ENCODE measurements around the gene FHIT.

Gene FHIT

GRCh38 chr3:60798456-60798855 lies 452.8 kb downstream of the FHIT start:
- TF ChIP-seq GATA3 (IDR thresholded peaks at IDR 0.05; ENCODE audit: low read depth, low read length), result no peak
- TF ChIP-seq GATA2 (IDR thresholded peaks at IDR 0.05; ENCODE audit: low read depth, low read length), result no peak

DNA sequence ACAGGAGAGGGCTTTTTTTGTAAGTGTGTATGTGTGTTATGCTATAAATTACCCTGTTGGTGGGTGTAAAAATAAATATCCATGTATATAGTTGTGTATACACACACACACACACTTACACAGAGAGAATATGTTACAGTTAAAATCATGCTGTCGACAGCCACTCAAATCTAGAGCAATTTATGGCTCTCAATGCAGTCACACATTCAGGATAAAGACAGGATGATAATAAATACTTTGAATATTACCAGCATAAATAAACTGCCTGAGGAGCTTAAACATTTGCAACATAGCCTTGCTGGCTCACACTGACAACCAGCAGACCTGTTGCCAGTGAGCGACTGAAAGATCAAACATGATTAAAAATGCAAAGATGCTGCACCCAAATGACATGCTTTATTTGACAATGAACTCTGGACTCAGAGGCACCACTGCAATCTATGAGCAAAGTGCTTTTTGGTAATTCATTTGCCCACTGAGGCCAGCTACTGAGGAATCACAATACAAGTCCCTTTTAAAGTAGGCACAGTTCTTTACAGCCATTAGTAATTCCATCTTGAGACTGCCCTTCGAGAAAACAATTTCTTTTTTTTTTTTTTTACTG lies 458.9 kb downstream of the FHIT start:
- TF ChIP-seq GATA2 (IDR thresholded peaks at IDR 0.05; ENCODE audit: low read depth, low read length) (no peak), GATA3 (IDR thresholded peaks at IDR 0.05; ENCODE audit: low read depth, low read length) (no peak)

- TF ChIP-seq GATA2 (IDR thresholded peaks at IDR 0.05; ENCODE audit: low read depth, low read length), result no peak
- TF ChIP-seq GATA3 (IDR thresholded peaks at IDR 0.05; ENCODE audit: low read depth, low read length), result no peak
Measured at GRCh38 chr3:60788185-60788584, 463.1 kb downstream of the FHIT start.

GRCh38 chr3:60781935-60782334 lies 469.3 kb downstream of the FHIT start:
- TF ChIP-seq GATA2 (IDR thresholded peaks at IDR 0.05; ENCODE audit: low read depth, low read length) (no peak), GATA3 (IDR thresholded peaks at IDR 0.05; ENCODE audit: low read depth, low read length) (no peak)

DNA sequence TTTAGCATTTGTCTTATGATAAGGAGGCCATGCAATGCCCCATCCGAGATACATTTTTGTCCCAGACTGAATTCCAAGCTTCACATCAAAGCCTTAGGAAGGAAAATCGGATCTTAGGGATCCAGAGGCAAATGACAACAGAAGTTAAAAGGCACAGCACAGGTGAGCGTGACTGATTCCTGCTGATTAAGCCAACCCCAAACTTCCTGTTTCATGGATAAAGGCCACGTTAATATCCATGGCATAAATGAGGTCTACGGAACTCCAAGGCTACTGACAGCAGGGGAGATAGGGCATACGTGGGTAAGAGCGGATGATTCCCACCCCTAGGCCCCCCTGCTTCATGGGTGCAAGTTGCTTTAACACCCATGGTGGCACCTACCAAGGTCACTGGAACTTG lies 471.6 kb downstream of the FHIT start:
- TF ChIP-seq GATA3 (IDR thresholded peaks at IDR 0.05; ENCODE audit: low read depth, low read length) (no peak), GATA2 (IDR thresholded peaks at IDR 0.05; ENCODE audit: low read depth, low read length) (no peak)

GRCh38 chr3:60775985-60776384 lies 475.3 kb downstream of the FHIT start:
- TF ChIP-seq GATA2 (IDR thresholded peaks at IDR 0.05; ENCODE audit: low read depth, low read length), result no peak
- no peak for TF ChIP-seq GATA3 (IDR thresholded peaks at IDR 0.05; ENCODE audit: low read depth, low read length)

GRCh38 chr3:60774617-60775016 lies 476.6 kb downstream of the FHIT start:
- TF ChIP-seq GATA2 (IDR thresholded peaks at IDR 0.05; ENCODE audit: low read depth, low read length) (no peak), GATA3 (IDR thresholded peaks at IDR 0.05; ENCODE audit: low read depth, low read length) (no peak)

DNA sequence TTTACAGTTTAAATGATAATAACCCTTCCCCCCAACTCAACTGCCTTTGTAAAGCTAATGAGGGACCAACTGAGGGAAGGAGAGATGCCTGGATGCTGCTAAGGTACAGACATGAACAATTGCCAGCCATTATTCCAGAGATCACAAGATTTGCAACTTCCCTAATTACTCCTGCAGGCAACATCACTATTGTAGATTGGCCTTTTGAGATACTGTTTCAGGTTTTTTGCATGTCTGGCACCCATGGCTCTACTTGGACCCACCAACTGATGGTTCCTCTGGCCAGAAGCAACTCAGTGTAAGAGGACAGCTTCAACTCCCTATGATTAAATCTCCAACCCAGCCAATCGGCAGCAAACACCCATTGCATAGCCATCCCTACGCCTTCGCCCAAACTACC lies 478.7 kb downstream of the FHIT start:
- TF ChIP-seq GATA2 (IDR thresholded peaks at IDR 0.05; ENCODE audit: low read depth, low read length), result no peak
- no peak for TF ChIP-seq GATA3 (IDR thresholded peaks at IDR 0.05; ENCODE audit: low read depth, low read length)

DNA sequence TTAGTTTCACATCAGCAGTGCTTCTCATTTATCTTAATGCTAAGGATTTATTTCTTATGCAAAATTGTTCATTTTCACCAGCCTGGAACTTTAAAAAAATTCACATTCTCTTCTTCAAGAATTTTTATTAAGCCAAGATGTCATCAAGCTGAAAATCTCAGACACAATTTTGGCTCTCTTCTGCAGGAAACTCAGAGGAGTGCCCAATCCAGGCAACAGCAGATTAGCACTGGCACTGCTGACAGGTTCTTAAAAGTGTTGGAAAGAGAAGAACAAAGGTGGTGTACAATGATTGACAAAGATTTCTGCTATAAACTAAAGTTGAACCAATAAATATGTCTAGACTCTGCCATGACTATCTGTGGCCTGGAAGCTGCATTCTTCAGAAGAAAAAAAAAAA lies 479.5 kb downstream of the FHIT start:
- no peak for TF ChIP-seq GATA2 (IDR thresholded peaks at IDR 0.05; ENCODE audit: low read depth, low read length)
- TF ChIP-seq GATA3 (IDR thresholded peaks at IDR 0.05; ENCODE audit: low read depth, low read length), result no peak

DNA sequence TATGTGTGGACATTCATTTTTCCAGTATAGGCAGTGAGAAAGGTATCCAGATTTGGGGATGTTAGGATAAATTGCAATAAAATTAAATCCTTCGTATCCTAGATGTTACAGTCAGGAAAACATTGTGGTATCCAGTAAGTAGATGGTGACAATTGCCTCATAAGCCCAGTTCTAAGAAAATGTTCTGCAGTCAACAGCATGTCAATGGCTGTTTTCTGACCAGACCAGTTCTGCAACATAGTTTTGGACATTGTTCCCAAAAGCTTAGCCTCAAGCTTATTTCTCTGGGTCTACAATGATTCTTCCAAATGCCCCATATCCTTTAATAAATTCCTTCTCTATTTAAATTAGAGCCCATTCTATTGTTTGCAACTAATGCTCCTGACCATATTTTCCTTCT lies 480.7 kb downstream of the FHIT start:
- no peak for TF ChIP-seq GATA3 (IDR thresholded peaks at IDR 0.05; ENCODE audit: low read depth, low read length)
- TF ChIP-seq GATA2 (IDR thresholded peaks at IDR 0.05; ENCODE audit: low read depth, low read length), result no peak

DNA sequence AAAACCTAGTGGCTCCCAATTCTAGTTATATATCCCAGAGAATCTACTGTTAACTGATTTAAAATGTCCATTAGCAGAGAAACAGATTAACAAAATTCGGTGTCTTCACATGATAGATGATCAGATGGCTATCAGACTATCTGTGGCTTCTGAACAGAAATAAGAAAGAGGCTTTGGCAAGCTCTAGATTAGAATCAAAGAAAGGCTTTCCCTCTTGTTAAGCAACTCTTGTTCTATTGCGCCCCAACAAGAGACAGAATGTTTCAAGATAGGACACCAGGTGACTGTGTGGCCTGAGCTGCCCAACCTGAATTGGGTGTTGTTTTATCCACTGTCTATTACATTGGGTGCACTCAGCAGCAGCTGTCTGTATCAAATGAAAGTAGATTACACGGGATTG lies 483.7 kb downstream of the FHIT start:
- TF ChIP-seq GATA2 (IDR thresholded peaks at IDR 0.05; ENCODE audit: low read depth, low read length), result no peak
- TF ChIP-seq GATA3 (IDR thresholded peaks at IDR 0.05; ENCODE audit: low read depth, low read length), result no peak

DNA sequence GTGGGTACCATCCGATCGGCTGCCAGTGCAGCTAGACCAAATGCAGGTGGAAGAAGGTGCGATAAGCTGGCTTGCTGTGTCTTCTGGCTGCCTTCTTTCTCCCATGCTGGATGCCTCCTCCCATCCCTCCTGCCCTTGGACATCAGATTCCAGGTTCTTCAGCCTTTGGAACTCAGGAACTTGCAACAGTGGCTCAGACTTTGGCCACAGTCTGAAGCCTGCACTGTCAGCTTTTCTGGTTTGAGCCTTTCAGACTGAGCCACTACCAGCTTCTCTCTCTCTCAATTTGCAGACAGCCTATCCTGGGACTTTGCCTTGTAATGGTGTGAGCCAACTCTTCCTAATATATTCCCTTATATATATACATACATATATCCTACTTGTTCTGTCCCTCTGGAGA lies 485.5 kb downstream of the FHIT start:
- TF ChIP-seq GATA2 (IDR thresholded peaks at IDR 0.05; ENCODE audit: low read depth, low read length), result no peak
- TF ChIP-seq GATA3 (IDR thresholded peaks at IDR 0.05; ENCODE audit: low read depth, low read length), result no peak

DNA sequence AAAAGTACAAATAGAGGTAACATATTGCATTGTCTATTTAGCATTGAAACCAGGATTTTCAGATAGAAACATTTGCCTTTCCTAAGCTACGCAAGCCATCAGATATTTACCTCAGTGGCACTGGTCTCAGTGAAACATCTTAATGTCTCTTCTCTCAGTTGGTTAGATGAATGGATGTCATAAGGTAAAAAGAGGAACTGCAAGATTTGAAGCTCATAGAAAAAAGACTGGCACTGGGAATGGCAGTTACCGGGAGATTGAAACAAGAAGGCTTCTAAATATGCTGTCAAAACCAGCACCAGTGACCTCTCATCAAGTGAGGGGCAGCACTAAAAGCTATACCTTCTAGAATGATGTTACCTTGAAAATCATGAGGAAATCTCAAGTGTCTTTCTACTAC lies 486.4 kb downstream of the FHIT start:
- TF ChIP-seq GATA3 (IDR thresholded peaks at IDR 0.05; ENCODE audit: low read depth, low read length), result no peak
- no peak for TF ChIP-seq GATA2 (IDR thresholded peaks at IDR 0.05; ENCODE audit: low read depth, low read length)

- TF ChIP-seq GATA3 (IDR thresholded peaks at IDR 0.05; ENCODE audit: low read depth, low read length), result no peak
- no peak for TF ChIP-seq GATA2 (IDR thresholded peaks at IDR 0.05; ENCODE audit: low read depth, low read length)
Measured at GRCh38 chr3:60760145-60760544, 491.1 kb downstream of the FHIT start.

- TF ChIP-seq GATA2 (IDR thresholded peaks at IDR 0.05; ENCODE audit: low read depth, low read length), result no peak
- TF ChIP-seq GATA3 (IDR thresholded peaks at IDR 0.05; ENCODE audit: low read depth, low read length), result no peak
Measured at GRCh38 chr3:60759439-60759838, 491.8 kb downstream of the FHIT start.

- TF ChIP-seq GATA2 (IDR thresholded peaks at IDR 0.05; ENCODE audit: low read depth, low read length), result no peak
- no peak for TF ChIP-seq GATA3 (IDR thresholded peaks at IDR 0.05; ENCODE audit: low read depth, low read length)
Measured at GRCh38 chr3:60758831-60759230, 492.4 kb downstream of the FHIT start.

All from SH-SY5Y (cell line).